IMR-90 (cell line): ENCODE results near the gene BEAN1. TPM values are rescaled to one million over a fixed set of nuclear protein-coding genes. Genes with fewer than 3 reads are reported as not detected.
A peak's percentile ranks its signal among the peaks of the same experiment; 100 is the strongest.

Experiments used
- ATAC-seq: fragments of 200-7000 bp; cut with Tn5 transposase; 2 replicates; pipeline ENCODE4 v1.9.1; 2020; ENCODE audit warnings: low read depth, mild to moderate bottlenecking, moderate library complexity
- BruUV-seq: library from RNA; stranded (reverse); fragments of 400-500 nt; replicated peaks from 2 replicates; lab custom pipeline; 2021; lab: Mats Ljungman, UMichigan
- CTCF ChIA-PET: fragments of 300-600 bp; formaldehyde crosslinking; extraction: SDS; loops from one replicate; lab custom pipeline; 2021; ENCODE audit warnings: antibody characterized with exemption; lab: Yijun Ruan, JAX
- POLR2A ChIA-PET: fragments of 300-600 bp; sonication (Branson Sonifier 250); formaldehyde crosslinking; loops from one replicate; lab custom pipeline; 2022; ENCODE audit warnings: antibody characterized with exemption; ENCODE audit not compliant: unreplicated experiment; lab: Charles Lee
- DNase-seq: peaks from one replicate; pipeline ENCODE4 v3.0.0; 2013
- H2AFZ ChIP-seq: replicated peaks from 2 replicates; pipeline ENCODE3; 2013; ENCODE audit warnings: low read length, mild to moderate bottlenecking; ENCODE audit not compliant: poor library complexity
- H2AK5ac ChIP-seq: 2 replicates; pipeline ENCODE4 v1.6.1; 2013; ENCODE audit warnings: low read depth, low read length, inconsistent platforms
- H2AK9ac ChIP-seq: replicated peaks from 2 replicates; pipeline ENCODE3; 2013; ENCODE audit warnings: mild to moderate bottlenecking, low read depth, low read length, moderate library complexity; ENCODE audit not compliant: poor library complexity
- H2BK120ac ChIP-seq: 2 replicates; pipeline ENCODE4 v1.6.1; 2013; ENCODE audit warnings: low read depth, low read length, inconsistent platforms
- H2BK15ac ChIP-seq: 3 replicates; pipeline ENCODE4 v1.6.1; 2013; ENCODE audit warnings: low read depth, low read length, inconsistent platforms
- H2BK20ac ChIP-seq: 2 replicates; pipeline ENCODE4 v1.6.1; 2013; ENCODE audit warnings: low read depth, mild to moderate bottlenecking, inconsistent platforms, low read length, moderate library complexity
- H2BK5ac ChIP-seq: 2 replicates; pipeline ENCODE4 v1.6.1; 2013; ENCODE audit warnings: mild to moderate bottlenecking, low read depth, low read length, inconsistent platforms; ENCODE audit not compliant: poor library complexity, severe bottlenecking
- H3K14ac ChIP-seq: replicated peaks from 2 replicates; pipeline ENCODE4 v1.6.1; 2013; ENCODE audit warnings: low read depth, low read length, inconsistent platforms
- H3K18ac ChIP-seq: 2 replicates; pipeline ENCODE4 v1.6.1; 2013; ENCODE audit warnings: low read depth, low read length, control low read depth
- H3K23ac ChIP-seq: 2 replicates; pipeline ENCODE4 v1.6.1; 2013; ENCODE audit warnings: low read depth, low read length, inconsistent platforms
- H3K27ac ChIP-seq: 2 replicates; pipeline ENCODE4 v1.5.1; 2013; ENCODE audit warnings: mild to moderate bottlenecking, control low read depth, low read length; ENCODE audit not compliant: insufficient read depth
- H3K27me3 ChIP-seq: 2 replicates; pipeline ENCODE4 v1.6.1; 2013; ENCODE audit warnings: low read length; ENCODE audit not compliant: control insufficient read depth, insufficient read depth
- H3K36me3 ChIP-seq: 2 replicates; pipeline ENCODE4 v1.6.1; 2013; ENCODE audit warnings: low read length, mixed read lengths; ENCODE audit not compliant: control insufficient read depth, insufficient read depth
- H3K4ac ChIP-seq: 2 replicates; pipeline ENCODE4 v1.6.1; 2013; ENCODE audit warnings: low read depth, low read length, inconsistent platforms
- H3K4me1 ChIP-seq: 2 replicates; pipeline ENCODE4 v1.6.1; 2013; ENCODE audit warnings: low read length, mixed read lengths; ENCODE audit not compliant: control insufficient read depth, insufficient read depth
- H3K4me2 ChIP-seq: 2 replicates; pipeline ENCODE4 v1.6.1; 2013; ENCODE audit warnings: low read depth, mild to moderate bottlenecking, control low read depth, low read length, moderate library complexity
- H3K4me3 ChIP-seq: 2 replicates; pipeline ENCODE4 v1.5.1; 2013; ENCODE audit warnings: low read depth, mild to moderate bottlenecking, control low read depth, low read length, moderate library complexity; ENCODE audit not compliant: insufficient read depth
- H3K56ac ChIP-seq: 2 replicates; pipeline ENCODE4 v1.6.1; 2013; ENCODE audit warnings: low read length, inconsistent platforms; ENCODE audit not compliant: insufficient read depth; ENCODE audit errors: extremely low read depth
- H3K79me1 ChIP-seq, 2 experiments: 2 replicates each; pipeline ENCODE4 v1.6.1; 2013; ENCODE audit warnings: low read length in 2 of 2, inconsistent platforms in 1 of 2, low read depth in 1 of 2
- H3K9ac ChIP-seq: 2 replicates; pipeline ENCODE4 v1.6.1; 2013; ENCODE audit warnings: low read depth, low read length, control low read depth
- H3K9me1 ChIP-seq: 2 replicates; pipeline ENCODE4 v1.6.1; 2013; ENCODE audit warnings: low read length, inconsistent platforms; ENCODE audit not compliant: insufficient read depth
- H3K9me3 ChIP-seq: 2 replicates; pipeline ENCODE4 v1.6.1; 2013; ENCODE audit warnings: low read length; ENCODE audit not compliant: control insufficient read depth, insufficient read depth
- H4K20me1 ChIP-seq: 2 replicates; pipeline ENCODE4 v1.6.1; 2013; ENCODE audit warnings: low read length, inconsistent platforms; ENCODE audit not compliant: insufficient read depth
- H4K5ac ChIP-seq: 2 replicates; pipeline ENCODE4 v1.6.1; 2013; ENCODE audit warnings: mild to moderate bottlenecking, low read depth, low read length, control low read depth
- H4K8ac ChIP-seq, 2 experiments: 2 replicates each; pipeline ENCODE4 v1.6.1; 2013; ENCODE audit warnings: low read depth in 2 of 2, low read length in 2 of 2, control low read depth in 1 of 2, inconsistent platforms in 1 of 2
- H4K91ac ChIP-seq: 2 replicates; pipeline ENCODE4 v1.6.1; 2013; ENCODE audit warnings: low read depth, low read length, inconsistent platforms; ENCODE audit not compliant: insufficient read depth
- MAFK ChIP-seq: IDR thresholded peaks from 2 replicates; pipeline ENCODE4 v1.6.1; 2012; ENCODE audit warnings: low read depth, low read length, improper control_type of control experiment
- POLR2A ChIP-seq: IDR thresholded peaks from 2 replicates; pipeline ENCODE4 v1.6.1; 2012; ENCODE audit warnings: mild to moderate bottlenecking, low read depth, low read length
- RAD21 ChIP-seq: IDR thresholded peaks from 2 replicates; pipeline ENCODE4 v1.6.1; 2012; ENCODE audit warnings: low read length, improper control_type of control experiment
- SMC3 ChIP-seq: fragments of 150-350 bp; IDR thresholded peaks from 2 replicates; pipeline ENCODE4 v1.6.1; 2016; ENCODE audit warnings: low read depth, mild to moderate bottlenecking, antibody characterized with exemption, low read length, moderate library complexity
- WGBS, 2 experiments: methylation state at CpG; one replicate each; pipeline versions ENCODE4 v1.1.5 to v1.1.7; 2013; ENCODE audit warnings: missing lambda C conversion rate in 2 of 2; ENCODE audit not compliant: insufficient read length in 1 of 2; ENCODE audit errors: extremely low coverage in 2 of 2; 5-methylcytosine and 5-hydroxymethylcytosine counted together
- dilution Hi-C: fragments of 300-500 bp; cut with HindIII; formaldehyde crosslinking; loops from one replicate; pipeline ENCODE4 v1.14.3; 2018; ENCODE audit warnings: low sequenced_read_pairs; ENCODE audit not compliant: unreplicated experiment
- in situ Hi-C: fragments of 300-500 bp; cut with MboI; formaldehyde crosslinking; loops from 3 replicates; pipeline ENCODE4 v1.14.3; 2019; ENCODE audit warnings: low sequenced_read_pairs, inconsistent platforms, mixed read lengths
- intact Hi-C: fragments of 100-400 bp; cut with micrococcal nuclease; formaldehyde crosslinking; loops from 2 replicates; pipeline ENCODE4 v1.10.0; 2022
- polyA plus RNA-seq, 3 experiments: library from polyadenylated mRNA; depleted of rRNA; stranded (reverse); fragments of >200 nt; gene quantifications; 2 replicates each; pipeline ENCODE4 v1.2.3, GENCODE V29; 2012; ENCODE audit warnings: low replicate concordance in 1 of 3
- total RNA-seq: library from RNA; depleted of rRNA; stranded (reverse); fragments of >200 nt; gene quantifications from 2 replicates; pipeline ENCODE4 v1.2.3, GENCODE V29; 2012
- TF ChIP-seq, protein P1 (sequence below): conservative IDR thresholded peaks from 2 replicates; pipeline ENCODE4 v1.5.1; 2012; ENCODE audit warnings: mild to moderate bottlenecking, low read depth, low read length, improper control_type of control experiment
- TF ChIP-seq, protein P2 (sequence below): fragments of 150-350 bp; IDR thresholded peaks from 2 replicates; pipeline ENCODE4 v1.6.1; 2016; ENCODE audit warnings: low read depth, mild to moderate bottlenecking, low read length, moderate library complexity, borderline replicate concordance

The BEAN1 gene
- total and polyA plus RNA-seq, 2 of the 4 experiments (the other 2 are of a cell fraction): not detected

DNA sequence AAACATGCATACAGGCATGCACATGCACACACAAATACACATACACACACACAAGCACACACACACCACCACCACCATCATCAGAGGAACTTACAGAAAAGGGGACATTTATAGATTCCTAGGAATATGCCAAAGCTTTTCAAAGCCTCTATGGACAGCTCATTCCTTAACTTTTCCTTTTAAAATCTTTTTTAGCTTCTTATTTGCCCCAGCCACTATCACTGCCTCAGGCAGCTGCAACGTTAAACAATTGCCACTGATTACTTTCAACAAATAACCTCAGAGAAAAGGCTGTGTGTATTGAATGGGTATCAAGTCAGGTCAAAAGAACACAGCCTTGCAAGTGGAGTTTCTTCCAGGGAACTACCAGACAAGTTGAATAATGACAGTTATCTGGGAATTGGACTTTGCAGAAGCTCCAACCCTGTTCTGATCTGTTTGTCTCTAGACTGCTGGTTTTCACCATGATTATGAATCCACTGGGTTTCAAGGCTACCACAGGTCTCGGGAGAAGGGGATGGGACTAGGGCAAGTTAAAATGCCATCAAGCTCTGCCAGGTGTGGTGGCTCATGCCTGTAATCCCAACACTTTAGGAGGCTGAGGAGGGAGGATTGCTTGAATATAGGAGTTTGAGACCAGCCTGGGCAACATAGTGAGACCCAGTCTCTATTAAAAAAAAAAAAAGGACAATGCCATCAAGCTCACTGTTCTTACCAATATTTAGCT lies 21.9 kb upstream of the BEAN1 start (continued):
- no peak for TF ChIP-seq MAFK

DNA sequence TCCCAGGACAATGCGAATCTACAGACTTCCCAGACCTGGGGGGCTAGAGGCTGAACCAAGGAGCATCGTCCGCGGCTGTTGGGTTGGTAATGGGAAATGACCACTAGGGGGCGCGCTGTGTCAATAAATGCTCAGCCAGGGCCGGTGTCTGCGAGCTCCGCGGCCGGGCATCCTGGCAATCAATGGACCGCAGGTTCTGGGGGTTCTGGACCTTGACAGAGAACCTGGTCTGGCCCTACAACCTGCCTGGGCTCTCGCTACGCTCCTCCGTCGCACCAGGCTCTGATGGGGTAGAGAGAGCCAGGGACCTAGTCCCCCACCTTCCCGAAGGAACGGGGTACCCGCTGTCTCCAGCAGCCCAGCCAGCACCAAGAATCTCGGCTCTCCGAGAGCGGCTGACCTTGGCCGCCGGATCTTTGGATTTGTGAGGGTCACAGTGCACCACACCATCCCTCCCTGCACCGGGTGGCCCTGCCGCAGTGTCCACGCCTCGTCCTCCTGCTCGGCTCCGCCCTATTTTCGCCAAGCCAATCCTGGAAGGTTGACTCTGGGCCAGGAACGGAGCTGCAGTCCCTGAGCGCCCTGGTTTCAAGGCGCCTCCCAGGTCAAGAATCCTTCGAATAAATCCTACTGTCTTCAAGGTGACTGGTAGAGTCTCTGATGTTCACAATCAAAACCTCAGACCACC lies 20.4 kb upstream of the BEAN1 start:
- Histone ChIP-seq H3K79me1 (no peaks in the 10 kb centered on the region), H2AK5ac (0 out of 2 replicates have a peak overlapping the region, but pooled peaks have one; percentile 63), H3K56ac (no peak overlapping the region), H3K9ac (peak overlapping the region; percentile 3), H2AFZ (peak overlapping the region; percentile 99), H2BK20ac (peak overlapping the region; percentile 52; the same call in 1 of the 2 replicates), H4K20me1 (no peaks in the 10 kb centered on the region), H3K4me3 (peak overlapping the region; percentile 49), H4K5ac (no peak overlapping the region; the same call in 1 of the 2 replicates), H3K23ac (peak overlapping the region; percentile 91), H3K4me1 (peaks cover 6% of the 10 kb centered on the region), H3K36me3 (no peaks in the 10 kb centered on the region), H3K9me3 (peaks cover 2% of the 10 kb centered on the region; the same call in 1 of the 2 replicates), H2AK9ac (peak overlapping the region; percentile 76), H3K18ac (no peak overlapping the region), H3K27ac (no peak overlapping the region), H3K4ac (peak overlapping the region; percentile 10; the same call in 1 of the 2 replicates), H3K9me1 (peaks cover 5% of the 10 kb centered on the region; the same call in 1 of the 2 replicates), H4K91ac (no peak overlapping the region), H2BK120ac (no peak overlapping the region; the same call in 1 of the 2 replicates), H4K8ac (peak overlapping the region in 1 of 2 experiments; percentile 76; a peak in 2 of 4 replicates), H3K14ac (0 out of 2 replicates have a peak overlapping the region, but pooled peaks have one; percentile 48), H2BK5ac (no peak overlapping the region), H3K27me3 (peaks cover 17% of the 10 kb centered on the region), H2BK15ac (no peak overlapping the region), H3K4me2 (peak overlapping the region; percentile 62)
- CTCF ChIA-PET: interaction anchor here (0.6 to 2.0 kb wide), 8 partner anchors 43 to 461 kb away, joined by 3 to 8 read pairs (median 4); no protein-coding TSS in a partner anchor
- POLR2A ChIA-PET: interaction anchor here (0.9 kb wide), 1 partner anchor 197 kb away, joined by 3 read pairs; no protein-coding TSS in a partner anchor
- ATAC-seq (peak; percentile 88), DNase-seq (peak; percentile 49)
- TF ChIP-seq, protein P1, sequence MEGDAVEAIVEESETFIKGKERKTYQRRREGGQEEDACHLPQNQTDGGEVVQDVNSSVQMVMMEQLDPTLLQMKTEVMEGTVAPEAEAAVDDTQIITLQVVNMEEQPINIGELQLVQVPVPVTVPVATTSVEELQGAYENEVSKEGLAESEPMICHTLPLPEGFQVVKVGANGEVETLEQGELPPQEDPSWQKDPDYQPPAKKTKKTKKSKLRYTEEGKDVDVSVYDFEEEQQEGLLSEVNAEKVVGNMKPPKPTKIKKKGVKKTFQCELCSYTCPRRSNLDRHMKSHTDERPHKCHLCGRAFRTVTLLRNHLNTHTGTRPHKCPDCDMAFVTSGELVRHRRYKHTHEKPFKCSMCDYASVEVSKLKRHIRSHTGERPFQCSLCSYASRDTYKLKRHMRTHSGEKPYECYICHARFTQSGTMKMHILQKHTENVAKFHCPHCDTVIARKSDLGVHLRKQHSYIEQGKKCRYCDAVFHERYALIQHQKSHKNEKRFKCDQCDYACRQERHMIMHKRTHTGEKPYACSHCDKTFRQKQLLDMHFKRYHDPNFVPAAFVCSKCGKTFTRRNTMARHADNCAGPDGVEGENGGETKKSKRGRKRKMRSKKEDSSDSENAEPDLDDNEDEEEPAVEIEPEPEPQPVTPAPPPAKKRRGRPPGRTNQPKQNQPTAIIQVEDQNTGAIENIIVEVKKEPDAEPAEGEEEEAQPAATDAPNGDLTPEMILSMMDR: peak; percentile 93
- TF ChIP-seq RAD21: peak; percentile 94
- TF ChIP-seq, protein P2, sequence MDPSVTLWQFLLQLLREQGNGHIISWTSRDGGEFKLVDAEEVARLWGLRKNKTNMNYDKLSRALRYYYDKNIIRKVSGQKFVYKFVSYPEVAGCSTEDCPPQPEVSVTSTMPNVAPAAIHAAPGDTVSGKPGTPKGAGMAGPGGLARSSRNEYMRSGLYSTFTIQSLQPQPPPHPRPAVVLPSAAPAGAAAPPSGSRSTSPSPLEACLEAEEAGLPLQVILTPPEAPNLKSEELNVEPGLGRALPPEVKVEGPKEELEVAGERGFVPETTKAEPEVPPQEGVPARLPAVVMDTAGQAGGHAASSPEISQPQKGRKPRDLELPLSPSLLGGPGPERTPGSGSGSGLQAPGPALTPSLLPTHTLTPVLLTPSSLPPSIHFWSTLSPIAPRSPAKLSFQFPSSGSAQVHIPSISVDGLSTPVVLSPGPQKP: no peak
- no peak for TF ChIP-seq POLR2A
- peak; percentile 82 for TF ChIP-seq SMC3
- dilution Hi-C loops: no loop called here
- BruUV-seq: no TSS peak
- 1% methylated on average over 15 of the region's 35 CpGs; no CpG with 5 or more reads in 1 of the 2 experiments for WGBS, 2 experiments
- intact Hi-C loops: loop anchor here (1.0 to 10.0 kb wide), 6 partner anchors 77 to 338 kb away; partner anchors contain the start of gene CMTM3
- in situ Hi-C loops: loop anchor here (5.0 to 10.0 kb wide), 3 partner anchors 81 to 458 kb away; partner anchors contain the start of gene CMTM3
